H1 (cell line): Measurements from ENCODE around the gene VRK2. TPM values are rescaled to one million over a fixed set of nuclear protein-coding genes. Genes with fewer than 3 reads are reported as not detected.
"Not testable (repeated sequence)": the region's sequence is repeated elsewhere in the genome, so short reads cannot be mapped to it uniquely, and the experiment has no call there.

ENCODE experiments used
- CTCF ChIA-PET: fragments of 300-600 bp; sonication (Branson Sonifier 250); formaldehyde crosslinking; loops from one replicate; lab custom pipeline; 2021; ENCODE audit not compliant: partially characterized antibody; lab: Charles Lee
- POLR2A ChIA-PET: fragments of 300-600 bp; sonication (Branson Sonifier 250); formaldehyde crosslinking; loops from one replicate; lab custom pipeline; 2021; ENCODE audit warnings: inconsistent platforms; ENCODE audit not compliant: partially characterized antibody; lab: Charles Lee
- DNase-seq, 2 experiments: peaks; one replicate each; pipeline versions ENCODE4 v3.0.0 to v3.0.0-alpha.2; 2010 to 2022; ENCODE audit warnings: low spot score in 2 of 2, low read depth in 1 of 2, mixed read lengths in 1 of 2
- FAIRE-seq: peaks from 2 replicates; lab custom pipeline; 2011; peaks lifted over from hg19 to GRCh38; lab: Jason Lieb, UNC
- H2AFZ ChIP-seq: 2 replicates; pipeline ENCODE4 v1.8.1; 2012; ENCODE audit warnings: low read length, inconsistent platforms
- H2AK5ac ChIP-seq: 2 replicates; pipeline ENCODE4 v1.6.1; 2013; ENCODE audit warnings: low read depth, low read length
- H2BK120ac ChIP-seq: replicated peaks from 2 replicates; pipeline ENCODE3; 2013; ENCODE audit warnings: low read depth, low read length, inconsistent platforms
- H2BK12ac ChIP-seq: 2 replicates; pipeline ENCODE4 v1.6.1; 2013; ENCODE audit warnings: low read depth, low read length
- H2BK15ac ChIP-seq: 2 replicates; pipeline ENCODE4 v1.6.1; 2013; ENCODE audit warnings: low read length
- H2BK20ac ChIP-seq: 2 replicates; pipeline ENCODE4 v1.6.1; 2013; ENCODE audit warnings: low read length
- H2BK5ac ChIP-seq: 2 replicates; pipeline ENCODE4 v1.6.1; 2013; ENCODE audit warnings: low read depth, low read length
- H3K14ac ChIP-seq: 2 replicates; pipeline ENCODE4 v1.6.1; 2013; ENCODE audit warnings: inconsistent platforms; ENCODE audit not compliant: insufficient read length
- H3K18ac ChIP-seq: 2 replicates; pipeline ENCODE4 v1.6.1; 2013; ENCODE audit warnings: low read length; ENCODE audit errors: extremely low read depth
- H3K23ac ChIP-seq: 2 replicates; pipeline ENCODE4 v1.6.1; 2013; ENCODE audit warnings: inconsistent platforms; ENCODE audit not compliant: insufficient read length
- H3K23me2 ChIP-seq: 2 replicates; pipeline ENCODE4 v1.6.1; 2013; ENCODE audit warnings: low read depth, low read length
- H3K27ac ChIP-seq: 2 replicates; pipeline ENCODE4 v1.6.1; 2011; ENCODE audit warnings: low read depth, low read length, inconsistent platforms
- H3K27me3 ChIP-seq, 4 experiments: replicated peaks in 1 of 4; 1 replicate in 1 of 4; 2 replicates in 3 of 4; pipeline versions ENCODE4 v1.6.1 to v1.8.1; 2011 to 2013; ENCODE audit warnings: low read length in 3 of 4, mild to moderate bottlenecking in 3 of 4, inconsistent platforms in 2 of 4, mixed read lengths in 2 of 4, moderate library complexity in 1 of 4; ENCODE audit not compliant: control insufficient read depth in 3 of 4, insufficient read depth in 3 of 4; ENCODE audit errors: extremely low read depth in 1 of 4
- H3K36me3 ChIP-seq, 4 experiments: 2 replicates each; pipeline versions ENCODE4 v1.6.1 to v1.8.1; 2011 to 2013; ENCODE audit warnings: mild to moderate bottlenecking in 4 of 4, low read length in 3 of 4, moderate library complexity in 2 of 4, control low read depth in 1 of 4, inconsistent platforms in 1 of 4; ENCODE audit not compliant: insufficient read depth in 4 of 4, control insufficient read depth in 2 of 4
- H3K4ac ChIP-seq: replicated peaks from 2 replicates; pipeline ENCODE3; 2013; ENCODE audit warnings: low read length, low read depth, mixed read lengths, inconsistent platforms; ENCODE audit not compliant: insufficient read length
- H3K4me1 ChIP-seq, 4 experiments: replicated peaks in 1 of 4; 1 replicate in 1 of 4; 2 replicates in 3 of 4; pipeline versions ENCODE4 v1.6.1 to v1.8.1; 2011 to 2013; ENCODE audit warnings: low read length in 3 of 4, inconsistent platforms in 2 of 4, mixed read lengths in 1 of 4; ENCODE audit not compliant: insufficient read depth in 4 of 4, control insufficient read depth in 3 of 4
- H3K4me2 ChIP-seq, 2 experiments: 2 replicates each; pipeline versions ENCODE4 v1.6.1 to v1.8.1; 2011 to 2013; ENCODE audit warnings: low read depth in 2 of 2, low read length in 2 of 2, control low read depth in 1 of 2, inconsistent platforms in 1 of 2, mild to moderate bottlenecking in 1 of 2; ENCODE audit not compliant: insufficient read depth in 1 of 2
- H3K4me3 ChIP-seq, 4 experiments: fragments of 200-600, 300-600 bp in 1 of 4; sonication (generic), shearing (Covaris generic), sonication (Bioruptor Twin) in 1 of 4; 2 replicates each; pipeline versions ENCODE4 v1.5.1 to v1.8.1; 2011 to 2016; ENCODE audit warnings: low read length in 4 of 4, low read depth in 3 of 4, control low read depth in 2 of 4, inconsistent platforms in 2 of 4, mild to moderate bottlenecking in 2 of 4, mixed read lengths in 1 of 4, moderate library complexity in 1 of 4; ENCODE audit not compliant: insufficient read depth in 2 of 4; ENCODE audit errors: extremely low read depth in 1 of 4
- H3K56ac ChIP-seq: replicated peaks from 2 replicates; pipeline ENCODE3; 2013; ENCODE audit warnings: low read depth, mild to moderate bottlenecking, mixed read lengths, low read length, inconsistent platforms; ENCODE audit not compliant: insufficient read length
- H3K79me1 ChIP-seq: 2 replicates; pipeline ENCODE4 v1.6.1; 2013; ENCODE audit warnings: low read depth, low read length, control low read depth
- H3K79me2 ChIP-seq, 2 experiments: 2 replicates each; pipeline versions ENCODE4 v1.6.1 to v1.8.1; 2012 to 2013; ENCODE audit warnings: low read length in 2 of 2, mild to moderate bottlenecking in 2 of 2, inconsistent platforms in 1 of 2; ENCODE audit not compliant: insufficient read depth in 2 of 2, control insufficient read depth in 1 of 2
- H3K9ac ChIP-seq, 4 experiments: replicated peaks in 1 of 4; 1 replicate in 1 of 4; 2 replicates in 3 of 4; pipeline versions ENCODE4 v1.6.1 to v1.8.1; 2011 to 2013; ENCODE audit warnings: low read depth in 3 of 4, low read length in 3 of 4, control low read depth in 2 of 4, mild to moderate bottlenecking in 2 of 4, moderate library complexity in 2 of 4, inconsistent platforms in 1 of 4; ENCODE audit errors: extremely low read depth in 1 of 4
- H3K9me3 ChIP-seq, 2 experiments: 2 replicates each; pipeline versions ENCODE4 v1.6.1 to v1.8.1; 2012 to 2013; ENCODE audit warnings: mild to moderate bottlenecking in 2 of 2, moderate library complexity in 2 of 2, control low read depth in 1 of 2, inconsistent platforms in 1 of 2, low read depth in 1 of 2, low read length in 1 of 2, mixed read lengths in 1 of 2; ENCODE audit not compliant: insufficient read depth in 2 of 2
- H4K20me1 ChIP-seq, 2 experiments: replicated peaks in 1 of 2; 2 replicates each; pipeline versions ENCODE3 to v1.8.1; 2011 to 2013; ENCODE audit warnings: inconsistent platforms in 2 of 2, low read length in 2 of 2, mild to moderate bottlenecking in 1 of 2; ENCODE audit not compliant: insufficient read depth in 2 of 2, control insufficient read depth in 1 of 2
- H4K5ac ChIP-seq: 2 replicates; pipeline ENCODE4 v1.6.1; 2013; ENCODE audit warnings: low read length, low read depth, mixed read lengths, inconsistent platforms; ENCODE audit not compliant: insufficient read length
- H4K8ac ChIP-seq: 2 replicates; pipeline ENCODE4 v1.8.0; 2013; ENCODE audit warnings: mild to moderate bottlenecking, moderate library complexity, low read length, inconsistent platforms; ENCODE audit not compliant: insufficient read depth; ENCODE audit errors: extremely low read depth
- H4K91ac ChIP-seq: replicated peaks from 2 replicates; pipeline ENCODE3; 2013; ENCODE audit warnings: low read length, mixed read lengths, inconsistent platforms; ENCODE audit not compliant: insufficient read length
- KDM1A ChIP-seq: fragments of 200-600, 300-600 bp; sonication (generic); IDR thresholded peaks from 2 replicates; pipeline ENCODE4 v1.7.1; 2016; ENCODE audit warnings: mild to moderate bottlenecking, low read length, borderline replicate concordance
- WGBS, 2 experiments: shearing (Covaris generic) in 1 of 2; methylation state at CpG; one replicate each; pipeline versions ENCODE4 v1.1.6 to v1.1.7; 2013 to 2015; ENCODE audit warnings: low lambda C conversion rate in 2 of 2, mixed read lengths in 2 of 2, inconsistent platforms in 1 of 2, low coverage in 1 of 2, missing lambda C conversion rate in 1 of 2; ENCODE audit not compliant: insufficient replicate concordance in 2 of 2, insufficient coverage in 1 of 2, insufficient read length in 1 of 2; ENCODE audit errors: extremely low coverage in 1 of 2, missing lambda C conversion rate in 1 of 2; 5-methylcytosine and 5-hydroxymethylcytosine counted together
- polyA plus RNA-seq, 7 experiments: library from polyadenylated mRNA; depleted of rRNA in 3 of 7; stranded (reverse) in 5 of 7; unstranded in 2 of 7; fragments of >200 nt in 5 of 7; fragments of 200-250 nt in 2 of 7; gene quantifications; 1 replicate in 5 of 7; 2 replicates in 1 of 7; 4 replicates in 1 of 7; pipeline versions ENCODE4 v1.2.1 to v1.2.3, GENCODE V29; 2011 to 2013; ENCODE audit warnings: missing spikeins in 2 of 7, mixed read lengths in 2 of 7
- total RNA-seq: library from RNA; stranded (reverse); fragmentation: NEBNext Ultra II Directional; extraction: Animal tissue kit (Norgen Biotek cat#: 25700); gene quantifications from 2 replicates; pipeline ENCODE4 v1.2.1, GENCODE V29; 2021

The VRK2 gene
- total and polyA plus RNA-seq, 2 of the 8 experiments (the other 6 are each of a cell fraction or from before 2014, with no cell fraction given) = 7.6 to 27.8 TPM

DNA sequence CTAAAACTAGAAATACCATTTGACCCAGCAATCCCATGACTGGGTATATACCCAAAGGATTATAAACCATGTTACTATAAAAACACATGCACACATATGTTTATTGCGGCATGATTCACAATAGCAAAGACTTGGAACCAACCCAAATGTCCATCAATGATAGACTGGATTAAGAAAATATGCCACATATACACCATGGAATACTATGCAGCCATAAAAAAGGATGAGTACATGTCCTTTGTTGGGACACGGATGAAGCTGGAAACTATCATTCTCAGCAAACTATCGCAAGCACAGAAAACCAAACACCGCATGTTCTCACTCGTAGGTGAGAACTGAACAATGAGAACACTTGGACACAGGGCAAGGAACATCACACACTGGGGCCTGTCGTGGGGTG, 140.4 kb downstream of the VRK2 start:
- H2BK120ac ChIP-seq, H3K27ac ChIP-seq, H4K8ac ChIP-seq, H3K14ac ChIP-seq, H3K4me2 ChIP-seq, H4K91ac ChIP-seq, H4K20me1 ChIP-seq, H3K79me1 ChIP-seq, H3K23me2 ChIP-seq, DNase-seq, H2BK5ac ChIP-seq, H4K5ac ChIP-seq, H2BK12ac ChIP-seq, H3K4ac ChIP-seq, H3K23ac ChIP-seq, H2BK15ac ChIP-seq, H3K79me2 ChIP-seq, H3K4me1 ChIP-seq, H3K9me3 ChIP-seq, H3K4me3 ChIP-seq, FAIRE-seq, H3K18ac ChIP-seq, H3K9ac ChIP-seq, H2AFZ ChIP-seq, H3K56ac ChIP-seq, H3K27me3 ChIP-seq, H2BK20ac ChIP-seq, H2AK5ac ChIP-seq: not testable (repeated sequence)
- POLR2A ChIA-PET = interaction anchor here (1.4 kb wide), 1 partner anchor 44 kb away, joined by 3 read pairs; no protein-coding TSS in a partner anchor
- peaks cover 0 to 22% (median 8%) of the 10 kb centered on the region in 4 experiments; a peak in 6 of 8 replicates for H3K36me3 ChIP-seq
- CTCF ChIA-PET = interaction anchor here (0.9 kb wide), 1 partner anchor 427 kb away, joined by 3 read pairs; no protein-coding TSS in a partner anchor
- 0 out of 2 replicates have a peak, but pooled peaks have one; percentile 20 for TF ChIP-seq KDM1A
- WGBS, 2 experiments = 92% methylated on average over 6 of the region's 6 CpGs; no CpG with 5 or more reads in 1 of the 2 experiments
